ENCODE results near the gene CAST.

- no peak for TF ChIP-seq SUZ12 (IDR thresholded peaks at IDR 0.05; ENCODE audit: extremely low read depth, insufficient read depth, insufficient read length)
- no peak for TF ChIP-seq ZNF274 (IDR thresholded peaks at IDR 0.05; ENCODE audit: low read depth, low read length)
Measured at GRCh38 chr5:96745844-96746531, 83.8 kb downstream of the CAST start.

Data from NT2/D1 (cell line).